ENCODE results near the gene LRP8.

The LRP8 gene

DNA sequence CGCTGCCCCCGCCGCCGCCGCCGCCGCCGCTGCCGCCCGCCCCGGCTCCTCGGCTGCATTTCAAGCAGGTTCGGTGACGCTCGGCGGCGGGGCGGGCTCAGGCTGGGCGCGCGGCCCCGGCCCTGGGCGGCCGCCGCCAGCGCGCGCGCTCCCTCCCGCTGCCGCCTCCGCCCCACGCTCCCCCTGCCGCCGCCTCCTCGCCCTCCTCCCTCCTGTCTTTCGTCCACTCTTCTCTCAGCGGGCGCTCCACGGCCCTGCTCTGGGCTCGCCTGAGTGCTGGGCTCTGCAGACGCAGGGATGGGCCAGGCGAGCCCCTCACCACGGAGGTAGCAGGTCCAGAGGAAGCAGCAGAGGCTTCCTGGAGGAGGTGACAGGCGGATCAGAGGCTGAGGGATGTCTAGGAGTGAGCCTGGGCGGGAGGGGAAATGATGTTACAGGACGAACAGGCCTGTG is at the start of gene LRP8:
TSS of gene LRP8 (minus strand) at position 62 of the 453 bp plus-strand sequence. CDS start 158 bp downstream, outside the sequence.
- Histone ChIP-seq H3K4me1 (peaks cover 0 to 31% (median 21%) of the 10 kb centered on the region in 4 donors), H3K27ac (peak within 1 kb of the TSS; percentile 61 to 82), H3K36me3 (no peaks in the 10 kb centered on the region), H3K9me3 (no peaks in the 10 kb centered on the region), H3K27me3 (no peaks in the 10 kb centered on the region), H3K4me3 (peak within 1 kb of the TSS; percentile 77 to 79)
- intact Hi-C loops (cut with DNase I; ENCODE audit: low total_unique reads): no loop called here
- DNase-seq: peak; percentile 65 to 82
- no peak for TF ChIP-seq CTCF (IDR thresholded peaks at IDR 0.05)

DNA sequence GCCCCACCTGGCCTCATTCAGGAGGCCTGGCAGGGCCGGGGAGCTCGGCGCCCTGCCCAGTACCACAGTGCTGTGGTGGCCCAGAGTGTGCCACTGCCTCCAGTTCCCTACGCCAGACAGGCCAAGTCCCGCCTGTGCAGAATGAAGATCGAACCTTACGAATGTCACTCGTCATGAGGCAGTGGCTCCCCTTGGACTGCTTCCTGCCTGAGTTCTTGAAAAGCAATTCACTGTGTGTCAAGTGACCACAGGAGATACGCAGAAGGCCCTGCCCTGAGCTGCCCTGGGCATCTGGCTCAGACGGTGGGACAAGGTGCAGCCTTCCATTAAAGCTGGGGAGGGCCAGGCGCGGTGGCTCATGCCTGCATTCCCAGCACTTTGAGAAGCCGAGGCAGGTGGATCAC is 49.6 kb upstream of the LRP8 start:
- no peak for TF ChIP-seq CTCF (IDR thresholded peaks at IDR 0.05)
- intact Hi-C loops (cut with DNase I; ENCODE audit: low total_unique reads): no loop called here
- DNase-seq: peak; percentile 2 to 39
- H3K9me3 ChIP-seq: no peaks in the 10 kb centered on the region
- no peaks in the 10 kb centered on the region for H3K36me3 ChIP-seq
- H3K27me3 ChIP-seq: peaks cover 0 to 23% of the 10 kb centered on the region in 2 donors
- H3K4me1 ChIP-seq: peaks cover 0 to 6% (median 0%) of the 10 kb centered on the region in 4 donors
- H3K27ac ChIP-seq: no peak overlapping the region
- H3K4me3 ChIP-seq: no peak overlapping the region

DNA sequence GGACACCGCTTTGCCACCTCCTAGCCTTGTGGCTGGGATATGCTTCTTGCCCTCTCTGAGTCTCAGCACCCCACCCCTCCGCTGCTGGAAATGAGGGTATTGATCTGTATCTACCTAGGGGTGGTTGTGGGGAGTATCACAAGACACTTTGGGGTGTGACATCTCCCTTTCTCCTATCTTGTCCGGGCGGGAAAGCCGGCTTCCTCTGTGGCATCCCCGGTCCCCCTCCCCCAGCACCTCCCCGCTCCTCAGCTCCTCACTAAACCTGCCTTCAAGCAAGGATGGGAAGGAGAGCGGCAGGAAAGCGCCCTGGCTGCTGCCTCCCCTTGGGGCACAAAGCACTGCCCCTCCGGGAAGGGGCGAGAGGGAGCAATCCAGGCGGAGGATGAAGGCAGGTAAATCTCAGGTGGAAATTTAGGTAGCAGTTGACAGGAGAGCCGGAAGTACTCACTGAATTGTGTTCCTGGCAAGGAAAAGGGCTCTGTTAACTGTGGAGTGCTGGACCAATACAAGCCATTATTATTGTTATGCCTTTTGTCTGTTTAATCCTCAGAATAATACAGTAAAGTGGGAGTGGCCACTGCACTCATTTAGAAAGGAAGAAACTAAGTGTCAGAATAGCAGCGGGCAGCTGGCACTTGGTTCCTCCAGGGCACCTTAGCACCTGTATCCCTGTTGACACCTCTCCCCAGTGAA is 49.0 kb upstream of the LRP8 start:
- Histone ChIP-seq H3K4me1 (peaks cover 0 to 6% (median 0%) of the 10 kb centered on the region in 4 donors), H3K4me3 (no peak overlapping the region), H3K27ac (no peak overlapping the region), H3K27me3 (peaks cover 0 to 19% of the 10 kb centered on the region in 2 donors), H3K9me3 (no peaks in the 10 kb centered on the region), H3K36me3 (no peaks in the 10 kb centered on the region)
- DNase-seq: peak; percentile 8 to 35
- TF ChIP-seq CTCF (IDR thresholded peaks at IDR 0.05): no peak
- intact Hi-C loops (cut with DNase I; ENCODE audit: low total_unique reads): no loop called here

GRCh38 chr1:53376041-53376461 is 48.2 kb upstream of the LRP8 start:
- H3K27ac ChIP-seq: no peak overlapping the region
- no peaks in the 10 kb centered on the region for H3K9me3 ChIP-seq
- DNase-seq: peak; percentile 11 to 50
- peaks cover 0 to 6% (median 0%) of the 10 kb centered on the region in 4 donors for H3K4me1 ChIP-seq
- H3K27me3 ChIP-seq: peaks cover 0 to 16% of the 10 kb centered on the region in 2 donors
- H3K36me3 ChIP-seq: no peaks in the 10 kb centered on the region
- TF ChIP-seq CTCF (IDR thresholded peaks at IDR 0.05): no peak
- H3K4me3 ChIP-seq: no peak overlapping the region
- intact Hi-C loops (cut with DNase I; ENCODE audit: low total_unique reads): no loop called here

DNA sequence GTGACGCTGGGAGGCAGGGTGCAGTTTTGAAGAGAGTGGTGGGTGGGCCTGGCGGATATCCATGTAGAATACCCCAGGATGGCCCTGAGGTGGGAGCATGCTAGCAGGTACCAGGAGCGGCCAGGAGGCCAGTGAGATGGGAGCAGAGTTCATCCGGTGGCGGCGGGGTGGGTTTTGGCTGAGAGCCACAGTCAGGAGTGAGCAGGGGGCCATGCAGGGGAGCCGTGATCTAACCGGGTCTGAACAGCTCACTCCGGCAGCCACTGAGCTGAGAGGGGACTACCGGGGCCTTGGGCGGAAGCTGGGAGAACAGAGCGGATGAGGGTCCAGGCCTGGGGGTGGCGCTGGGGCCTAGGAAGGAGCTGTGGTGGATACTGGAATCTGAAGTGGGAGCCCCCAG is 47.6 kb upstream of the LRP8 start:
- peak; percentile 15 to 51 for DNase-seq
- H3K4me1 ChIP-seq: peaks cover 0 to 6% (median 0%) of the 10 kb centered on the region in 4 donors
- no peak overlapping the region for H3K4me3 ChIP-seq
- no peak overlapping the region for H3K27ac ChIP-seq
- intact Hi-C loops (cut with DNase I; ENCODE audit: low total_unique reads): no loop called here
- no peaks in the 10 kb centered on the region for H3K36me3 ChIP-seq
- no peaks in the 10 kb centered on the region for H3K9me3 ChIP-seq
- peaks cover 0 to 19% of the 10 kb centered on the region in 2 donors for H3K27me3 ChIP-seq
- TF ChIP-seq CTCF (IDR thresholded peaks at IDR 0.05): no peak

Data from tibial artery (tissue), 4 donors.